Upper lobe of right lung (tissue), 1 donor: ENCODE results near the gene TLR8. TPM values are rescaled to one million over a fixed set of nuclear protein-coding genes. Genes with fewer than 3 reads are reported as not detected.
A peak's percentile ranks its signal among the peaks of the same experiment; 100 is the strongest.

ENCODE experiments used
- ATAC-seq: fragments of 200-7000 bp; cut with Tn5 transposase; one replicate; pipeline ENCODE4 v1.9.1; 2020; ENCODE audit warnings: mild to moderate bottlenecking, moderate library complexity
- DNase-seq: peaks from one replicate; pipeline ENCODE4 v3.0.0-alpha.2; 2020
- H3K27ac ChIP-seq: fragments of 200-600 bp; one replicate; pipeline ENCODE4 v1.8.0; 2022
- H3K27me3 ChIP-seq: fragments of 200-600 bp; one replicate; pipeline ENCODE4 v1.8.0; 2022; ENCODE audit warnings: mild to moderate bottlenecking
- H3K36me3 ChIP-seq: fragments of 200-600 bp; one replicate; pipeline ENCODE4 v1.8.0; 2022
- H3K4me1 ChIP-seq: fragments of 200-600 bp; one replicate; pipeline ENCODE4 v1.8.0; 2022
- H3K4me3 ChIP-seq: fragments of 200-600 bp; one replicate; pipeline ENCODE4 v1.8.0; 2022; ENCODE audit warnings: mild to moderate bottlenecking
- H3K9me3 ChIP-seq: fragments of 200-600 bp; one replicate; pipeline ENCODE4 v1.8.0; 2022
- intact Hi-C: fragments of 100-400 bp; cut with DNase I; formaldehyde crosslinking; loops from one replicate; pipeline ENCODE4 v1.11.0; 2022
- total RNA-seq: library from RNA; stranded (reverse); fragmentation: NEBNext Ultra II Directional; extraction: Animal tissue kit (Norgen Biotek cat#: 25700); gene quantifications from one replicate; pipeline ENCODE4 v1.2.1, GENCODE V29; 2021
- TF ChIP-seq, protein P1 (sequence below): fragments of 200-600 bp; IDR thresholded peaks from one replicate; pipeline ENCODE4 v1.8.0; 2022; ENCODE audit warnings: antibody characterized with exemption
- donor health status: DM: no; HTN: yes; CAD: no; lungs with severe emphysema.

The TLR8 gene
- total RNA-seq, 1 donor from 2014 or later: 17.8 TPM

DNA sequence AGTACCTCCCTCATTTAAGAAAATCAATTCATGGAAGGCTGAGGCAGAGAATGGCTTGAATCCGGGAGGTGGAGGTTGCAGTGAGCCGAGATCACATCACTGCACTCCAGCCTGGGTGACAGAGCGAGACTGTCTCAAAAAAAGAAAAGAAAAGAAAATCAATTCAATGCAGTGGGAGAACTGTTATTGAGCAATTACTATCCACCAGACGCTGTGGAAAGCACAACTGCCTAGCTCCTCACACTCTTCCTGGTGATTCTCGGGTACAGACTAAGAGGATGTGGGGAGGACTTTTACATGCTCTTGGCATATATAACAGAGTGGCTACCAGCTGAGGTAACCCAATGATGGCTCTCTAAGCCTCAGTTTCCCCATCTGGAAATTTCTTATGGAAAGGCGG is 65.8 kb downstream of the TLR8 start:
- H3K9me3 ChIP-seq: no peaks in the 10 kb centered on the region
- H3K36me3 ChIP-seq: peaks cover under 1% of the 10 kb centered on the region
- ATAC-seq (no peak), DNase-seq (no peak)
- H3K27ac ChIP-seq: peak overlapping the region; percentile 83
- H3K4me1 ChIP-seq: peaks cover 6% of the 10 kb centered on the region
- intact Hi-C loops: no loop called here
- H3K4me3 ChIP-seq: peak overlapping the region; percentile 70
- TF ChIP-seq, protein P1, sequence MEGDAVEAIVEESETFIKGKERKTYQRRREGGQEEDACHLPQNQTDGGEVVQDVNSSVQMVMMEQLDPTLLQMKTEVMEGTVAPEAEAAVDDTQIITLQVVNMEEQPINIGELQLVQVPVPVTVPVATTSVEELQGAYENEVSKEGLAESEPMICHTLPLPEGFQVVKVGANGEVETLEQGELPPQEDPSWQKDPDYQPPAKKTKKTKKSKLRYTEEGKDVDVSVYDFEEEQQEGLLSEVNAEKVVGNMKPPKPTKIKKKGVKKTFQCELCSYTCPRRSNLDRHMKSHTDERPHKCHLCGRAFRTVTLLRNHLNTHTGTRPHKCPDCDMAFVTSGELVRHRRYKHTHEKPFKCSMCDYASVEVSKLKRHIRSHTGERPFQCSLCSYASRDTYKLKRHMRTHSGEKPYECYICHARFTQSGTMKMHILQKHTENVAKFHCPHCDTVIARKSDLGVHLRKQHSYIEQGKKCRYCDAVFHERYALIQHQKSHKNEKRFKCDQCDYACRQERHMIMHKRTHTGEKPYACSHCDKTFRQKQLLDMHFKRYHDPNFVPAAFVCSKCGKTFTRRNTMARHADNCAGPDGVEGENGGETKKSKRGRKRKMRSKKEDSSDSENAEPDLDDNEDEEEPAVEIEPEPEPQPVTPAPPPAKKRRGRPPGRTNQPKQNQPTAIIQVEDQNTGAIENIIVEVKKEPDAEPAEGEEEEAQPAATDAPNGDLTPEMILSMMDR: no peak
- H3K27me3 ChIP-seq: no peaks in the 10 kb centered on the region

Other genes with a start within 250 kb of the TLR8 start
- gene PRPS2, start 115.2 kb upstream of the TLR8 start, total RNA-seq: 25.5 TPM
- 3.1 TPM for gene TLR7, start 39.5 kb upstream of the TLR8 start, total RNA-seq
- 4,663 TPM for gene TMSB4X, start 68.5 kb downstream of the TLR8 start, total RNA-seq
- gene FAM9C, start 138.0 kb downstream of the TLR8 start, total RNA-seq: not detected